ENCODE results near the gene AQP2.
A peak's percentile ranks its signal among the peaks of the same experiment; 100 is the strongest.
"Not testable (repeated sequence)": the region's sequence is repeated elsewhere in the genome, so short reads cannot be mapped to it uniquely, and the experiment has no call there.

The AQP2 gene

DNA sequence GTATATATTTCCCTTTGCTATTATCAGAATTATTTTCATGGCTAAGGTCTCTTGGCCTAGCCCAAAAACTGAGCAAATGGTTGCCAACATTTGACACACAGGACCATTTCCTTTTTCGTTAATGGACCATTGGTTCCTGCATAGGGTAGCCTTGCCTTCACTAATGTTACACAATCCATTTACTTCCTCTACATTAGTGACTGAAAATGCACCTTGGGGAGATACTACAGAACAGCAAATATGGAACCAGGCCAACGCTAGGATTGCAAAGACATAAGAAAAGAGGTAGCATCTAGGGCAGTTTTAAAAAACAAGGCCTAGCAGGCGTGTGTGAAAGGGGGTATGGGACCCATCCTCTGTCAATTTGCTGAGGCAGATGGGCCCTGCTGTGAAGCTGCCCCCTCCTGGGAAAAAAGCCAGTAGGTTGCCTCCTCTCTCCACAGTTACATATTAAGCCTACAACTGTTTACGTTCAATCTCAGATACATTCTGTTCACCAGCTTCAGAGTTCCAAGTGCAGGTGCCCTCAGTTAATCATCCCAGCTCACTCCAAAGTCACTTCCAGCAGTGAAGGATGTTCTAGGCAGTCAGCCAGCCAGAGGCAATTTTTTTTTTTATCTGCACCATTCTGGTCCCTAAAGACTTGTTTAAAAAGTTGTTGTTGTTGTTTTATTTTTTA is 37.2 kb downstream of the AQP2 start:
- no peak for DNase-seq (ENCODE audit: low read depth)
- H3K4me3 ChIP-seq (replicated peaks; ENCODE audit: low read depth, low read length): no peak overlapping the region
- TF ChIP-seq, protein P1, sequence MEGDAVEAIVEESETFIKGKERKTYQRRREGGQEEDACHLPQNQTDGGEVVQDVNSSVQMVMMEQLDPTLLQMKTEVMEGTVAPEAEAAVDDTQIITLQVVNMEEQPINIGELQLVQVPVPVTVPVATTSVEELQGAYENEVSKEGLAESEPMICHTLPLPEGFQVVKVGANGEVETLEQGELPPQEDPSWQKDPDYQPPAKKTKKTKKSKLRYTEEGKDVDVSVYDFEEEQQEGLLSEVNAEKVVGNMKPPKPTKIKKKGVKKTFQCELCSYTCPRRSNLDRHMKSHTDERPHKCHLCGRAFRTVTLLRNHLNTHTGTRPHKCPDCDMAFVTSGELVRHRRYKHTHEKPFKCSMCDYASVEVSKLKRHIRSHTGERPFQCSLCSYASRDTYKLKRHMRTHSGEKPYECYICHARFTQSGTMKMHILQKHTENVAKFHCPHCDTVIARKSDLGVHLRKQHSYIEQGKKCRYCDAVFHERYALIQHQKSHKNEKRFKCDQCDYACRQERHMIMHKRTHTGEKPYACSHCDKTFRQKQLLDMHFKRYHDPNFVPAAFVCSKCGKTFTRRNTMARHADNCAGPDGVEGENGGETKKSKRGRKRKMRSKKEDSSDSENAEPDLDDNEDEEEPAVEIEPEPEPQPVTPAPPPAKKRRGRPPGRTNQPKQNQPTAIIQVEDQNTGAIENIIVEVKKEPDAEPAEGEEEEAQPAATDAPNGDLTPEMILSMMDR (IDR thresholded peaks at IDR 0.05; ENCODE audit: low read length, missing control alignments): no peak

DNA sequence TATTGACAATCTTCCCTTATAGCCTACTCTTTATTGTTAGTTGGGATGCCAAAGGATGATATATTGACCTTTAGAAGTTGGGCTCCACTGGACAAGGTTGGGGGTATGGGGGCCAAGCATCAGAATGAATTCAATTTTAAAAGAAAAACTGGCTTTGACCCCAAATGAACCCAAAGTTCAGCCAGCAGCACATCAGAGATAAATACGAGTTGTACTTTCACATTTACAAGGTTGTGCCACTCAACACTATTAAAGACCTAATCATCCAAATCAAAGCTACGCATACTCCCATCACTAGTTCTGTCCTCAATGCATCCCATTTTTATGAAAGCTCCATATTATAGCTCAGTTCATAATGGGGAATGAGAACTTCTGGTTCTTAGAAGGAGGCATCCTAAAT is 38.9 kb downstream of the AQP2 start:
- H3K4me3 ChIP-seq (replicated peaks; ENCODE audit: low read depth, low read length); DNase-seq (ENCODE audit: low read depth): not testable (repeated sequence)

DNA sequence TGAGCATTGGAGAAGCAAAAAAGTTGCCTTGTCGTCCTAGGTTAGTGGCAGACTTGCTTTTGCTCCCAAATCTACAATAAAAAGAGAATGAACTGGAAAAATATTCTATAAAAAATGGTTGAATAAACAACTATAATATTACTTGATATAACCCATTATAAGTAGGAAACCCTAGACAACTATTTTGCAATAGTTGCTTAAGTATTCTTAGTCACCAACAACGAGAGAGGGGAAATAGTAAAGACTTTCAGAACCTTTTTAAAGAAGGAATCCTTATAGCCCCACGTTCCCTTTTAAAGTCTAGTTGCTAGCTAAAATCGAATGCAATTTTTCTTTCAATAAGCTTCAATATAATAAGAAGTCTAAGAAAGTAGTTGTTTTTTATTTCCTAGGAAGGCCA is 39.7 kb downstream of the AQP2 start:
- TF ChIP-seq, protein P1 (IDR thresholded peaks at IDR 0.05; ENCODE audit: low read length, missing control alignments): no peak
- DNase-seq (ENCODE audit: low read depth): peak; percentile 67
- H3K4me3 ChIP-seq (replicated peaks; ENCODE audit: low read depth, low read length): no peak overlapping the region

GRCh38 chr12:49998453-49998852 is 47.9 kb downstream of the AQP2 start:
- TF ChIP-seq, protein P1 (IDR thresholded peaks at IDR 0.05; ENCODE audit: low read length, missing control alignments): no peak
- DNase-seq (ENCODE audit: low read depth): no peak
- no peak overlapping the region for H3K4me3 ChIP-seq (replicated peaks; ENCODE audit: low read depth, low read length)

GRCh38 chr12:50003595-50003994 is 53.1 kb downstream of the AQP2 start:
- TF ChIP-seq, protein P1 (IDR thresholded peaks at IDR 0.05; ENCODE audit: low read length, missing control alignments): no peak
- no peak overlapping the region for H3K4me3 ChIP-seq (replicated peaks; ENCODE audit: low read depth, low read length)
- DNase-seq (ENCODE audit: low read depth): peak; percentile 57

DNA sequence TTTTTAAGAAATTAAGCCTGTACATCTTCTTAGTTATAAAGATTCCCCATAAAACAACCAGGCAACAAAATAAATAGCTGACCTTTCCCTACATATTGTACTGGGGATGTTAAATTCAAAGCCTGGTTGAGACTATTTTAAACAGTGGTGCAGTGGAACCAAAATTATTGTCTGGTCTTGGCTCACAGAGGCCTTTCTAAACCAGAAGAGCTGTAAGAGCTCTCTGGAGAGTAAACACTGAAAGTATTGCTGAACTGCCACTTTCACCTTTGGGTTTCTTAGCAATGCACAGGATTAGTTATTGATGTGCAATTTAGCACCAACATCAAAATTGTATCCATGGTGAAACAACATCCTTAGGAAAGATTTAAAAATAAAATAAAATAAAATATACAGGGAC is 54.2 kb downstream of the AQP2 start:
- TF ChIP-seq, protein P1 (IDR thresholded peaks at IDR 0.05; ENCODE audit: low read length, missing control alignments): no peak
- H3K4me3 ChIP-seq (replicated peaks; ENCODE audit: low read depth, low read length): no peak overlapping the region
- no peak for DNase-seq (ENCODE audit: low read depth)

GRCh38 chr12:50005175-50005574 is 54.6 kb downstream of the AQP2 start:
- H3K4me3 ChIP-seq (replicated peaks; ENCODE audit: low read depth, low read length): no peak overlapping the region
- TF ChIP-seq, protein P1 (IDR thresholded peaks at IDR 0.05; ENCODE audit: low read length, missing control alignments): no peak
- DNase-seq (ENCODE audit: low read depth): no peak

All from fibroblast of pulmonary artery (primary cell).